ENCODE measurements around the gene TMC2. TPM values are rescaled to one million over a fixed set of nuclear protein-coding genes. Genes with fewer than 3 reads are reported as not detected.

The TMC2 gene
- polyA plus RNA-seq, 1 experiment = not detected

DNA sequence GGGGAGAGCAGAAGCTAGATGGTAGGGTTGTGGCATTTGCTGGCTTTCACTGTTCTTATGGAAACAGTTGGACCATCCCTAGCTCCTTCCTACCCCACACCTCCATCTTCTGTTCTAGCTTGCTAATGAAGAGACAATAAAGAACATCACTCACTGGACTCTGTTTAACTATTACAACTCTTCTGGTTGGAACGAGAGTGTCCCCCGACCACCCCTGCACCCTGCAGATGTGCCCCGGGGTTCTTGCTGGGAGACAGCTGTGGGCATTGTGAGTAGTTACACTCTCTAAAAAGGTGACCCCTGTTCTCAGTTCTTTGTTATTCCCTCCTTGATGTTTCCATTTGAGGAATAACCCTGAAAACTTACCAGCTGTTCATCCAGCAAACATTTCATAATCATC lies 75.7 kb downstream of the TMC2 start:
- ChIA-PET CTCF (no interaction called here), POLR2A (no interaction called here)

DNA sequence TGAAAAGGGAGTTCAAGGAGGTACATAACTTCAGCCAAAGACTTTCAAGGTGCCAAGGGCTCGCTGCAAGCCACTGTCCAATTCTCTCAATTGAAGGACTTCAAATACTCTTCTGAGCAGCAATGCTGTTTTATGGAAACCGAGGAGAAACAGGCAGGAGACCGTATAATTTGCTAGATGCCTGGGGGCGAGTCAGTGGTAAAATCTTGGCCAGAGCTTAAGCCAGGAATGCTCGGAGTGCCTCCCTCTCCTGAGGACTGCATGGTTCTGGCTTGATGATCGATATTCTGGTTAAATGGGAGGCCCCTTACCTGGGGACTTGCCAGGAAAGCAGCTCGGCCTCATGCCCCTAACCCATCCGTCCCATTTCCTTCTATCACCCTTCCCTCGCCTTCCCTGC lies 80.3 kb downstream of the TMC2 start:
- H3K27me3 ChIP-seq (ENCODE audit: control insufficient read depth, insufficient read depth, low read length) = peaks cover 6% of the 10 kb centered on the region
- CTCF ChIA-PET = no interaction called here

More for the DNA sequence above, 75.7 kb downstream of the TMC2 start:
- TF ChIP-seq, protein P1, sequence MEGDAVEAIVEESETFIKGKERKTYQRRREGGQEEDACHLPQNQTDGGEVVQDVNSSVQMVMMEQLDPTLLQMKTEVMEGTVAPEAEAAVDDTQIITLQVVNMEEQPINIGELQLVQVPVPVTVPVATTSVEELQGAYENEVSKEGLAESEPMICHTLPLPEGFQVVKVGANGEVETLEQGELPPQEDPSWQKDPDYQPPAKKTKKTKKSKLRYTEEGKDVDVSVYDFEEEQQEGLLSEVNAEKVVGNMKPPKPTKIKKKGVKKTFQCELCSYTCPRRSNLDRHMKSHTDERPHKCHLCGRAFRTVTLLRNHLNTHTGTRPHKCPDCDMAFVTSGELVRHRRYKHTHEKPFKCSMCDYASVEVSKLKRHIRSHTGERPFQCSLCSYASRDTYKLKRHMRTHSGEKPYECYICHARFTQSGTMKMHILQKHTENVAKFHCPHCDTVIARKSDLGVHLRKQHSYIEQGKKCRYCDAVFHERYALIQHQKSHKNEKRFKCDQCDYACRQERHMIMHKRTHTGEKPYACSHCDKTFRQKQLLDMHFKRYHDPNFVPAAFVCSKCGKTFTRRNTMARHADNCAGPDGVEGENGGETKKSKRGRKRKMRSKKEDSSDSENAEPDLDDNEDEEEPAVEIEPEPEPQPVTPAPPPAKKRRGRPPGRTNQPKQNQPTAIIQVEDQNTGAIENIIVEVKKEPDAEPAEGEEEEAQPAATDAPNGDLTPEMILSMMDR (IDR thresholded peaks at IDR 0.05; ENCODE audit: insufficient read depth, low read depth, low read length) = no peak
- H3K27me3 ChIP-seq (ENCODE audit: control insufficient read depth, insufficient read depth, low read length) = peaks cover 6% of the 10 kb centered on the region
- H3K36me3 ChIP-seq (ENCODE audit: control insufficient read depth, insufficient read depth, low read length) = no peaks in the 10 kb centered on the region
- H3K4me3 ChIP-seq (ENCODE audit: low read depth, low read length) = no peak overlapping the region
- DNase-seq (ENCODE audit: low read depth) = no peak

DNA sequence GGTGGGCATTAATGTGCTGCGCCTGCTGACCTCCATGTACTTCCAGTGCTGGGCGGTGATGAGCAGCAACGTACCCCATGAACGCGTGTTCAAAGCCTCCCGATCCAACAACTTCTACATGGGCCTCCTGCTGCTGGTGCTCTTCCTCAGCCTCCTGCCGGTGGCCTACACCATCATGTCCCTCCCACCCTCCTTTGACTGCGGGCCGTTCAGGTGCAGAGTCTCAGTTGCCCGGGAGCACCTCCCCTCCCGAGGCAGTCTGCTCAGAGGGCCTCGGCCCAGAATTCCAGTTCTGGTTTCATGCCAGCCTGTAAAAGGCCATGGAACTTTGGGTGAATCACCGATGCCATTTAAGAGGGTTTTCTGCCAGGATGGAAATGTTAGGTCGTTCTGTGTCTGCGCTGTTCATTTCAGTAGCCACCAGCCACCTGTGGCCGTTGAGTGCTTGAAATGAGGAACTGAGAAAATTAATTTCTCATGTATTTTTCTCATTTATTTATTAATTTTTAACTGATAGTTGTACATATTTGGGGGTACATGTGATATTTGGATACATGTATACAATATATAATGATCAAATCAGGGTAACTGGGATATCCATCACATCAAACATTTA lies 80.8 kb downstream of the TMC2 start:
- Histone ChIP-seq H3K4me3 (ENCODE audit: low read depth, low read length) (no peak overlapping the region), H3K36me3 (ENCODE audit: control insufficient read depth, insufficient read depth, low read length) (no peaks in the 10 kb centered on the region), H3K27me3 (ENCODE audit: control insufficient read depth, insufficient read depth, low read length) (peaks cover 5% of the 10 kb centered on the region)
- TF ChIP-seq, protein P1 (IDR thresholded peaks at IDR 0.05; ENCODE audit: insufficient read depth, low read depth, low read length) = no peak
- POLR2A ChIA-PET = no interaction called here
- no peak for DNase-seq (ENCODE audit: low read depth)
- CTCF ChIA-PET = no interaction called here

More for the DNA sequence above, 80.3 kb downstream of the TMC2 start:
- Histone ChIP-seq H3K4me3 (ENCODE audit: low read depth, low read length) (no peak overlapping the region), H3K36me3 (ENCODE audit: control insufficient read depth, insufficient read depth, low read length) (no peaks in the 10 kb centered on the region)
- POLR2A ChIA-PET = no interaction called here
- TF ChIP-seq, protein P1 (IDR thresholded peaks at IDR 0.05; ENCODE audit: insufficient read depth, low read depth, low read length) = no peak
- no peak for DNase-seq (ENCODE audit: low read depth)

DNA sequence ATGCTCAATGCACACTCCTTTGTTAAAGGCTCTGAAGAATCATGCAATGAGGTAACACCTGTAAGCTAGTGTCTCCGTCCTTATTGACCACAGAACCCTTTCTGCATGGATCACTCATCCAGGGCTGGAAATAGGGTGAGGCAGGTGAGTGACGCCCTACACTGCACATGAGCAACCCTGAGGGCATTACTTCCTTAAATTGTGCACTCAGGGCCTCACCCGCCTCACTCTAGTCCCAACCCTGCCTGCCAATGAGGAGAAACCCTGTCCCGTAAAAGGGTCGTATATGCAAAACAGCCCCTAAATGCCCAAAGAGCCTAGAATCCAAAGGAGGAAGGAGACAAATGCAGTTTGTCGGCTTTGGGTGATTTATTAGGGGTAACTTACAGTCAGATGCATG lies 82.4 kb downstream of the TMC2 start:
- H3K36me3 ChIP-seq (ENCODE audit: control insufficient read depth, insufficient read depth, low read length) = no peaks in the 10 kb centered on the region
- no peaks in the 10 kb centered on the region; the same call in 1 of the 2 replicates for H3K27me3 ChIP-seq (ENCODE audit: control insufficient read depth, insufficient read depth, low read length)
- DNase-seq (ENCODE audit: low read depth) = no peak
- no peak overlapping the region for H3K4me3 ChIP-seq (ENCODE audit: low read depth, low read length)
- POLR2A ChIA-PET = no interaction called here
- CTCF ChIA-PET = no interaction called here
- TF ChIP-seq, protein P1 (IDR thresholded peaks at IDR 0.05; ENCODE audit: insufficient read depth, low read depth, low read length) = no peak

DNA sequence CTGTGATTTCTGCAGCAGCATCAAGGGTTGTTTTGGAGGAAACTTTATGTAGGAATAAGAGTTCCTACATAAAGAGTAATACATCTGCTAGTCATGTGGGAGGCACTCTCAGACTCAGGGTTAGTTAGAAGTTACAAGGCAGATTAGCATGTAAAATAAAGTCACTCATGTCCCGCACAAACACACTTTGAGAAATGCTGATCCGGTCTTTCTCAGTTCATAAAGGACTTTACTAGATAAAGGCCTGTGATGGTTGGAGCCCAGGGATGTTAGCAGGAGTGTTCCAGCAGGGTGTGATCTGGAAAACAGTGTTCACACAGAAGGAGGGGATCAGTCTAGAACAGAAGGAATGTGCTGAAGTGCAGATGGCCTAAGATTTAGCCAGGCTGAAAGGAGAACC lies 83.0 kb downstream of the TMC2 start:
- H3K4me3 ChIP-seq (ENCODE audit: low read depth, low read length) = no peak overlapping the region
- H3K27me3 ChIP-seq (ENCODE audit: control insufficient read depth, insufficient read depth, low read length) = peaks cover 3% of the 10 kb centered on the region
- ChIA-PET CTCF (no interaction called here), POLR2A (no interaction called here)
- DNase-seq (ENCODE audit: low read depth) = no peak
- TF ChIP-seq, protein P1 (IDR thresholded peaks at IDR 0.05; ENCODE audit: insufficient read depth, low read depth, low read length) = no peak
- no peaks in the 10 kb centered on the region for H3K36me3 ChIP-seq (ENCODE audit: control insufficient read depth, insufficient read depth, low read length)

Data from BJ (cell line).